IMR-90 (cell line): ENCODE data around the gene MRPL38. TPM values are rescaled to one million over a fixed set of nuclear protein-coding genes. Genes with fewer than 3 reads are reported as not detected.

Experiments used
- ATAC-seq: fragments of 200-7000 bp; cut with Tn5 transposase; 2 replicates; pipeline ENCODE4 v1.9.1; 2020; ENCODE audit warnings: low read depth, mild to moderate bottlenecking, moderate library complexity
- BruUV-seq: library from RNA; stranded (reverse); fragments of 400-500 nt; replicated peaks from 2 replicates; lab custom pipeline; 2021; lab: Mats Ljungman, UMichigan
- CTCF ChIA-PET: fragments of 300-600 bp; formaldehyde crosslinking; extraction: SDS; loops from one replicate; lab custom pipeline; 2021; ENCODE audit warnings: antibody characterized with exemption; lab: Yijun Ruan, JAX
- POLR2A ChIA-PET: fragments of 300-600 bp; sonication (Branson Sonifier 250); formaldehyde crosslinking; loops from one replicate; lab custom pipeline; 2022; ENCODE audit warnings: antibody characterized with exemption; ENCODE audit not compliant: unreplicated experiment; lab: Charles Lee
- DNase-seq: peaks from one replicate; pipeline ENCODE4 v3.0.0; 2013
- H2AFZ ChIP-seq: replicated peaks from 2 replicates; pipeline ENCODE3; 2013; ENCODE audit warnings: low read length, mild to moderate bottlenecking; ENCODE audit not compliant: poor library complexity
- H2AK5ac ChIP-seq: 2 replicates; pipeline ENCODE4 v1.6.1; 2013; ENCODE audit warnings: low read depth, low read length, inconsistent platforms
- H2AK9ac ChIP-seq: replicated peaks from 2 replicates; pipeline ENCODE3; 2013; ENCODE audit warnings: mild to moderate bottlenecking, low read depth, low read length, moderate library complexity; ENCODE audit not compliant: poor library complexity
- H2BK120ac ChIP-seq: 2 replicates; pipeline ENCODE4 v1.6.1; 2013; ENCODE audit warnings: low read depth, low read length, inconsistent platforms
- H2BK15ac ChIP-seq: 3 replicates; pipeline ENCODE4 v1.6.1; 2013; ENCODE audit warnings: low read depth, low read length, inconsistent platforms
- H2BK20ac ChIP-seq: 2 replicates; pipeline ENCODE4 v1.6.1; 2013; ENCODE audit warnings: low read depth, mild to moderate bottlenecking, inconsistent platforms, low read length, moderate library complexity
- H2BK5ac ChIP-seq: 2 replicates; pipeline ENCODE4 v1.6.1; 2013; ENCODE audit warnings: mild to moderate bottlenecking, low read depth, low read length, inconsistent platforms; ENCODE audit not compliant: poor library complexity, severe bottlenecking
- H3K14ac ChIP-seq: replicated peaks from 2 replicates; pipeline ENCODE4 v1.6.1; 2013; ENCODE audit warnings: low read depth, low read length, inconsistent platforms
- H3K18ac ChIP-seq: 2 replicates; pipeline ENCODE4 v1.6.1; 2013; ENCODE audit warnings: low read depth, low read length, control low read depth
- H3K23ac ChIP-seq: 2 replicates; pipeline ENCODE4 v1.6.1; 2013; ENCODE audit warnings: low read depth, low read length, inconsistent platforms
- H3K27ac ChIP-seq: 2 replicates; pipeline ENCODE4 v1.5.1; 2013; ENCODE audit warnings: mild to moderate bottlenecking, control low read depth, low read length; ENCODE audit not compliant: insufficient read depth
- H3K27me3 ChIP-seq: 2 replicates; pipeline ENCODE4 v1.6.1; 2013; ENCODE audit warnings: low read length; ENCODE audit not compliant: control insufficient read depth, insufficient read depth
- H3K36me3 ChIP-seq: 2 replicates; pipeline ENCODE4 v1.6.1; 2013; ENCODE audit warnings: low read length, mixed read lengths; ENCODE audit not compliant: control insufficient read depth, insufficient read depth
- H3K4ac ChIP-seq: 2 replicates; pipeline ENCODE4 v1.6.1; 2013; ENCODE audit warnings: low read depth, low read length, inconsistent platforms
- H3K4me1 ChIP-seq: 2 replicates; pipeline ENCODE4 v1.6.1; 2013; ENCODE audit warnings: low read length, mixed read lengths; ENCODE audit not compliant: control insufficient read depth, insufficient read depth
- H3K4me2 ChIP-seq: 2 replicates; pipeline ENCODE4 v1.6.1; 2013; ENCODE audit warnings: low read depth, mild to moderate bottlenecking, control low read depth, low read length, moderate library complexity
- H3K4me3 ChIP-seq: 2 replicates; pipeline ENCODE4 v1.5.1; 2013; ENCODE audit warnings: low read depth, mild to moderate bottlenecking, control low read depth, low read length, moderate library complexity; ENCODE audit not compliant: insufficient read depth
- H3K56ac ChIP-seq: 2 replicates; pipeline ENCODE4 v1.6.1; 2013; ENCODE audit warnings: low read length, inconsistent platforms; ENCODE audit not compliant: insufficient read depth; ENCODE audit errors: extremely low read depth
- H3K79me1 ChIP-seq, 2 experiments: 2 replicates each; pipeline ENCODE4 v1.6.1; 2013; ENCODE audit warnings: low read length in 2 of 2, inconsistent platforms in 1 of 2, low read depth in 1 of 2
- H3K9ac ChIP-seq: 2 replicates; pipeline ENCODE4 v1.6.1; 2013; ENCODE audit warnings: low read depth, low read length, control low read depth
- H3K9me1 ChIP-seq: 2 replicates; pipeline ENCODE4 v1.6.1; 2013; ENCODE audit warnings: low read length, inconsistent platforms; ENCODE audit not compliant: insufficient read depth
- H3K9me3 ChIP-seq: 2 replicates; pipeline ENCODE4 v1.6.1; 2013; ENCODE audit warnings: low read length; ENCODE audit not compliant: control insufficient read depth, insufficient read depth
- H4K20me1 ChIP-seq: 2 replicates; pipeline ENCODE4 v1.6.1; 2013; ENCODE audit warnings: low read length, inconsistent platforms; ENCODE audit not compliant: insufficient read depth
- H4K5ac ChIP-seq: 2 replicates; pipeline ENCODE4 v1.6.1; 2013; ENCODE audit warnings: mild to moderate bottlenecking, low read depth, low read length, control low read depth
- H4K8ac ChIP-seq, 2 experiments: 2 replicates each; pipeline ENCODE4 v1.6.1; 2013; ENCODE audit warnings: low read depth in 2 of 2, low read length in 2 of 2, control low read depth in 1 of 2, inconsistent platforms in 1 of 2
- H4K91ac ChIP-seq: 2 replicates; pipeline ENCODE4 v1.6.1; 2013; ENCODE audit warnings: low read depth, low read length, inconsistent platforms; ENCODE audit not compliant: insufficient read depth
- MAFK ChIP-seq: IDR thresholded peaks from 2 replicates; pipeline ENCODE4 v1.6.1; 2012; ENCODE audit warnings: low read depth, low read length, improper control_type of control experiment
- POLR2A ChIP-seq: IDR thresholded peaks from 2 replicates; pipeline ENCODE4 v1.6.1; 2012; ENCODE audit warnings: mild to moderate bottlenecking, low read depth, low read length
- RFX5 ChIP-seq: IDR thresholded peaks from 2 replicates; pipeline ENCODE4 v1.8.0; 2012; ENCODE audit warnings: low read depth, mild to moderate bottlenecking, low read length, moderate library complexity
- WGBS, 2 experiments: methylation state at CpG; one replicate each; pipeline versions ENCODE4 v1.1.5 to v1.1.7; 2013; ENCODE audit warnings: missing lambda C conversion rate in 2 of 2; ENCODE audit not compliant: insufficient read length in 1 of 2; ENCODE audit errors: extremely low coverage in 2 of 2; 5-methylcytosine and 5-hydroxymethylcytosine counted together
- dilution Hi-C: fragments of 300-500 bp; cut with HindIII; formaldehyde crosslinking; loops from one replicate; pipeline ENCODE4 v1.14.3; 2018; ENCODE audit warnings: low sequenced_read_pairs; ENCODE audit not compliant: unreplicated experiment
- in situ Hi-C: fragments of 300-500 bp; cut with MboI; formaldehyde crosslinking; loops from 3 replicates; pipeline ENCODE4 v1.14.3; 2019; ENCODE audit warnings: low sequenced_read_pairs, inconsistent platforms, mixed read lengths
- intact Hi-C: fragments of 100-400 bp; cut with micrococcal nuclease; formaldehyde crosslinking; loops from 2 replicates; pipeline ENCODE4 v1.10.0; 2022
- polyA plus RNA-seq, 3 experiments: library from polyadenylated mRNA; depleted of rRNA; stranded (reverse); fragments of >200 nt; gene quantifications; 2 replicates each; pipeline ENCODE4 v1.2.3, GENCODE V29; 2012; ENCODE audit warnings: low replicate concordance in 1 of 3
- total RNA-seq: library from RNA; depleted of rRNA; stranded (reverse); fragments of >200 nt; gene quantifications from 2 replicates; pipeline ENCODE4 v1.2.3, GENCODE V29; 2012

The MRPL38 gene
- total and polyA plus RNA-seq, 2 of the 4 experiments (the other 2 are of a cell fraction): 13.3 to 42.5 TPM

DNA sequence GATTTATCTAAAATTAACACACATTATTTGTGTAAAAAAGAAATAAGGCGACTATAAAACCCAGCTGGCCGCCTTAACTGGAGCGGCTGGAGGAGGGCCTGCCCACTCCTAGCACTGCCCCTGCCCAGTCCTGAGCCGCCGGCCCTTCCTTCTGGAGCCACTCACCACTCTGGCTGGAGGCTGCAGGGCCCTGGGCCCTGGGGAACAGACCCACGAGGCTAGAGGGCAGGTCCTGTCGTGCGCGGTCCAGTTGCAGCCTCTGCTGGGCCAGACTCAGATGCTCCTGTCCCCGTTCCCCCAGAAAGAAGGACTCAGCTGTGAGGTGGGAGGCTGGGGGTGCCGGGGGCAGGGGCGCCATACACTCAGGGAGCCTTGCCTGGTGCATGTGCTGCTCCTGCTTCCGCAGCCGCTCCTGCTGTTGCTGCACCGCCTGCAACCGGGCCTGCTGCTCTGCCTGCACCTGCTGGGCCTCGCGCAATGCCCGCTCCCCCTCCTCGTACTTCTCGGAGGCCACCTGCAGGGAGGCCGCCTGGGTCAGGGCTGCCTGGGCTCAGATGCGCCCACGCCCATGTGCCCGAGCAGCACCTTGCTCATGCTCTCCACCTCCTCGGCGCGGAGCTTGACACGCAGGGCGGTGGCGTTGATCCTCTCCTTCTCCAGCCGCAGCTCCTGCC, 9.0 kb upstream of the MRPL38 start:
- Histone ChIP-seq H2BK20ac (no peak overlapping the region), H2BK120ac (no peak overlapping the region), H3K4ac (no peak overlapping the region), H2AK5ac (no peak overlapping the region), H3K9me3 (no peaks in the 10 kb centered on the region), H3K4me3 (no peak overlapping the region), H4K8ac (no peak overlapping the region), H3K56ac (no peak overlapping the region), H3K27ac (no peak overlapping the region), H3K9ac (no peak overlapping the region), H2BK15ac (no peak overlapping the region), H3K27me3 (no peaks in the 10 kb centered on the region), H3K36me3 (peaks cover 9% of the 10 kb centered on the region), H4K5ac (no peak overlapping the region), H3K4me2 (no peak overlapping the region), H3K14ac (no peak overlapping the region), H4K91ac (no peak overlapping the region), H2AK9ac (no peak overlapping the region), H3K23ac (no peak overlapping the region), H2AFZ (no peak overlapping the region), H3K79me1 (no peaks in the 10 kb centered on the region), H3K18ac (no peak overlapping the region), H3K9me1 (no peaks in the 10 kb centered on the region), H3K4me1 (no peaks in the 10 kb centered on the region), H2BK5ac (no peak overlapping the region), H4K20me1 (no peaks in the 10 kb centered on the region)
- ChIA-PET POLR2A (no interaction called here), CTCF (interaction anchor here (1.1 kb wide), 1 partner anchor 8 kb away, joined by 3 read pairs; no protein-coding TSS in a partner anchor)
- in situ Hi-C loops (loop anchor here (5.0 kb wide), 1 partner anchor 94 kb away; no protein-coding TSS in a partner anchor), dilution Hi-C loops (no loop called here), intact Hi-C loops (no loop called here)
- WGBS, 2 experiments: 98% methylated on average over 14 of the region's 32 CpGs; no CpG with 5 or more reads in 1 of the 2 experiments
- DNase-seq (no peak), ATAC-seq (no peak)
- TF ChIP-seq MAFK (no peak), RFX5 (no peak), POLR2A (no peak)
- no TSS peak for BruUV-seq
